Keratinocyte (primary cell): Measurements from ENCODE around the gene ZEB2. TPM values are rescaled to one million over a fixed set of nuclear protein-coding genes. Genes with fewer than 3 reads are reported as not detected.

ENCODE experiments used
- DNase-seq: peaks from one replicate; pipeline ENCODE4 v3.0.0-alpha.2; 2011; ENCODE audit warnings: low read depth, missing footprints, low spot score
- FAIRE-seq: peaks from 2 replicates; lab custom pipeline; 2011; peaks lifted over from hg19 to GRCh38; lab: Jason Lieb, UNC
- H2AFZ ChIP-seq: 2 replicates; pipeline ENCODE4 v1.6.0; 2012; ENCODE audit warnings: low read length, control low read depth, inconsistent platforms; ENCODE audit not compliant: control insufficient read depth
- H3K27ac ChIP-seq: 2 replicates; pipeline ENCODE4 v1.5.1; 2011; ENCODE audit warnings: low read length; ENCODE audit not compliant: control insufficient read depth, insufficient read depth
- H3K27me3 ChIP-seq: 3 replicates; pipeline ENCODE4 v1.6.0; 2011; ENCODE audit warnings: low read length; ENCODE audit not compliant: control insufficient read depth, insufficient read depth; ENCODE audit errors: extremely low read depth
- H3K36me3 ChIP-seq, 2 experiments: 2 replicates in 1 of 2; 3 replicates in 1 of 2; pipeline ENCODE4 v1.5.1; 2011; ENCODE audit warnings: low read length in 2 of 2, mild to moderate bottlenecking in 1 of 2; ENCODE audit not compliant: control insufficient read depth in 2 of 2, insufficient read depth in 2 of 2; ENCODE audit errors: extremely low read depth in 1 of 2
- H3K4me1 ChIP-seq: 3 replicates; pipeline ENCODE4 v1.5.1; 2011; ENCODE audit warnings: low read length; ENCODE audit not compliant: control insufficient read depth, insufficient read depth; ENCODE audit errors: extremely low read depth
- H3K4me2 ChIP-seq: 3 replicates; pipeline ENCODE4 v1.6.0; 2011; ENCODE audit warnings: low read depth, low read length; ENCODE audit not compliant: control insufficient read depth, insufficient read depth; ENCODE audit errors: extremely low read depth
- H3K4me3 ChIP-seq, 3 experiments: fragments of 200-600 bp in 1 of 3; sonication (generic) in 1 of 3; 2 replicates in 2 of 3; 3 replicates in 1 of 3; pipeline ENCODE4 v1.5.1; 2011 to 2016; ENCODE audit warnings: low read length in 3 of 3, mild to moderate bottlenecking in 3 of 3, control low read depth in 2 of 3, inconsistent platforms in 1 of 3, low read depth in 1 of 3, mixed read lengths in 1 of 3, mixed run types in 1 of 3, moderate library complexity in 1 of 3; ENCODE audit not compliant: control insufficient read depth in 2 of 3, insufficient read depth in 2 of 3; ENCODE audit errors: extremely low read depth in 1 of 3
- H3K79me2 ChIP-seq: 2 replicates; pipeline ENCODE4 v1.6.0; 2012; ENCODE audit warnings: low read length; ENCODE audit not compliant: control insufficient read depth, insufficient read depth
- H3K9ac ChIP-seq: 3 replicates; pipeline ENCODE4 v1.6.0; 2011; ENCODE audit warnings: low read length; ENCODE audit not compliant: control insufficient read depth, insufficient read depth; ENCODE audit errors: extremely low read depth
- H3K9me1 ChIP-seq: 3 replicates; pipeline ENCODE4 v1.6.0; 2011; ENCODE audit warnings: low read length; ENCODE audit not compliant: control insufficient read depth, insufficient read depth; ENCODE audit errors: extremely low read depth
- H3K9me3 ChIP-seq: 2 replicates; pipeline ENCODE4 v1.5.1; 2012; ENCODE audit warnings: low read depth, low read length; ENCODE audit not compliant: control insufficient read depth
- H4K20me1 ChIP-seq: 3 replicates; pipeline ENCODE4 v1.6.0; 2011; ENCODE audit warnings: low read length; ENCODE audit not compliant: control insufficient read depth, insufficient read depth; ENCODE audit errors: extremely low read depth
- CTCF ChIP-seq, 3 experiments: IDR thresholded peaks in 1 of 3; conservative IDR thresholded peaks in 1 of 3; optimal IDR thresholded peaks in 1 of 3; 2 replicates in 2 of 3; 3 replicates in 1 of 3; pipeline versions ENCODE3 to v1.5.1; 2011; ENCODE audit warnings: low read length in 3 of 3, mild to moderate bottlenecking in 3 of 3, moderate library complexity in 2 of 3, control low read depth in 1 of 3, inconsistent platforms in 1 of 3; ENCODE audit not compliant: insufficient read depth in 2 of 3; ENCODE audit errors: extremely low read depth in 1 of 3
- EZH2 ChIP-seq: IDR thresholded peaks from one replicate; pipeline ENCODE4 v1.6.1; 2012; ENCODE audit warnings: inconsistent platforms, mild to moderate bottlenecking, low read length, moderate library complexity
- dilution Hi-C: fragments of 300-500 bp; cut with MboI; formaldehyde crosslinking; loops from one replicate; pipeline ENCODE4 v1.7.0; 2020; ENCODE audit warnings: low sequenced_read_pairs; ENCODE audit not compliant: extremely low pct_ligation_motif_present
- polyA plus RNA-seq, 5 experiments: library from polyadenylated mRNA; depleted of rRNA in 3 of 5; stranded (reverse) in 3 of 5; stranded (forward) in 1 of 5; unstranded in 1 of 5; fragments of >200 nt; gene quantifications; 1 replicate in 1 of 5; 2 replicates in 3 of 5; 3 replicates in 1 of 5; pipeline versions ENCODE4 v1.2.1 to v1.2.3, GENCODE V29; 2011 to 2012; ENCODE audit warnings: missing spikeins in 2 of 5, low read depth in 1 of 5, low replicate concordance in 1 of 5

The ZEB2 gene
- polyA plus RNA-seq, 1 donor (not counting 4 experiments of a cell fraction or from before 2014, with no cell fraction given): 0.12 TPM

- no peak overlapping the region for H3K27ac ChIP-seq
- no peak overlapping the region for H3K4me2 ChIP-seq
- H3K4me1 ChIP-seq: no peaks in the 10 kb centered on the region
- H3K79me2 ChIP-seq: no peaks in the 10 kb centered on the region
- dilution Hi-C loops: no loop called here
- no peaks in the 10 kb centered on the region for H3K36me3 ChIP-seq
- no peaks in the 10 kb centered on the region for H3K27me3 ChIP-seq
- H3K4me3 ChIP-seq: no peak overlapping the region
- DNase-seq: no peak
- H3K9me3 ChIP-seq: no peaks in the 10 kb centered on the region
- TF ChIP-seq EZH2: no peak
- TF ChIP-seq CTCF (optimal IDR thresholded peaks at IDR 0.05 in 1 of 3, IDR thresholded peaks at IDR 0.05 in 1 of 3, conservative IDR thresholded peaks at IDR 0.05 in 1 of 3; ENCODE audit: extremely low read depth in 1 of 3, insufficient read depth in 2 of 3, low read length in 3 of 3): no peak
- H2AFZ ChIP-seq: no peak overlapping the region
- H4K20me1 ChIP-seq: no peaks in the 10 kb centered on the region
- H3K9ac ChIP-seq: no peak overlapping the region
- no peak for FAIRE-seq
- H3K9me1 ChIP-seq: no peaks in the 10 kb centered on the region
Measured at GRCh38 chr2:144421606-144422510, 98.1 kb downstream of the ZEB2 start.

- no peaks in the 10 kb centered on the region for H3K9me3 ChIP-seq
- H3K27ac ChIP-seq: no peak overlapping the region
- H4K20me1 ChIP-seq: no peaks in the 10 kb centered on the region
- H3K9me1 ChIP-seq: no peaks in the 10 kb centered on the region
- FAIRE-seq: no peak
- no peak for DNase-seq
- H3K27me3 ChIP-seq: no peaks in the 10 kb centered on the region
- H2AFZ ChIP-seq: no peak overlapping the region
- no peak for TF ChIP-seq EZH2
- no peak for TF ChIP-seq CTCF (optimal IDR thresholded peaks at IDR 0.05 in 1 of 3, IDR thresholded peaks at IDR 0.05 in 1 of 3, conservative IDR thresholded peaks at IDR 0.05 in 1 of 3; ENCODE audit: extremely low read depth in 1 of 3, insufficient read depth in 2 of 3, low read length in 3 of 3)
- H3K36me3 ChIP-seq: no peaks in the 10 kb centered on the region
- no peaks in the 10 kb centered on the region for H3K79me2 ChIP-seq
- no peaks in the 10 kb centered on the region for H3K4me1 ChIP-seq
- no peak overlapping the region for H3K4me3 ChIP-seq
- dilution Hi-C loops: no loop called here
- no peak overlapping the region for H3K4me2 ChIP-seq
- H3K9ac ChIP-seq: no peak overlapping the region
Measured at GRCh38 chr2:144419218-144419617, 100.7 kb downstream of the ZEB2 start.
